ENCODE measurements around the gene GRIN3B. TPM values are rescaled to one million over a fixed set of nuclear protein-coding genes. Genes with fewer than 3 reads are reported as not detected.
A peak's percentile ranks its signal among the peaks of the same experiment; 100 is the strongest.

GRIN3B gene
- total and polyA plus RNA-seq, 9 of the 15 experiments (the other 6 are each of a cell fraction or from before 2014, with no cell fraction given): 0.06 to 0.95 (median 0.19) TPM; not detected in 6

GRCh38 chr19:954672-955494 lies 45.3 kb upstream of the GRIN3B start (continued):
- TF ChIP-seq ZFP30 (CRISPR knock-in tag; IDR thresholded peaks at IDR 0.05; ENCODE audit: borderline replicate concordance): no peak
- TF ChIP-seq, protein P1, sequence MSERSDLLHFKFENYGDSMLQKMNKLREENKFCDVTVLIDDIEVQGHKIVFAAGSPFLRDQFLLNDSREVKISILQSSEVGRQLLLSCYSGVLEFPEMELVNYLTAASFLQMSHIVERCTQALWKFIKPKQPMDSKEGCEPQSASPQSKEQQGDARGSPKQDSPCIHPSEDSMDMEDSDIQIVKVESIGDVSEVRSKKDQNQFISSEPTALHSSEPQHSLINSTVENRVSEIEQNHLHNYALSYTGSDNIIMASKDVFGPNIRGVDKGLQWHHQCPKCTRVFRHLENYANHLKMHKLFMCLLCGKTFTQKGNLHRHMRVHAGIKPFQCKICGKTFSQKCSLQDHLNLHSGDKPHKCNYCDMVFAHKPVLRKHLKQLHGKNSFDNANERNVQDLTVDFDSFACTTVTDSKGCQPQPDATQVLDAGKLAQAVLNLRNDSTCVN (CRISPR knock-in tag; IDR thresholded peaks at IDR 0.05): no peak
- no peak for TF ChIP-seq RBM17 (IDR thresholded peaks at IDR 0.05; ENCODE audit: borderline replicate concordance, low read depth, low read length)
- TF ChIP-seq PHTF2 (CRISPR knock-in tag; IDR thresholded peaks at IDR 0.05): no peak
- no peak for TF ChIP-seq LEF1 (IDR thresholded peaks at IDR 0.05)
- no peak for TF ChIP-seq ZNF354B (CRISPR knock-in tag; IDR thresholded peaks at IDR 0.05)
- no peak for TF ChIP-seq ZNF668 (CRISPR knock-in tag; IDR thresholded peaks at IDR 0.05)
- TF ChIP-seq CREM (IDR thresholded peaks at IDR 0.05; ENCODE audit: low read depth): peak; percentile 50
- TF ChIP-seq ZNF134 (CRISPR knock-in tag; conservative IDR thresholded peaks at IDR 0.05): no peak
- TF ChIP-seq BMI1 (IDR thresholded peaks at IDR 0.05; ENCODE audit: low read length): no peak
- TF ChIP-seq EWSR1 (IDR thresholded peaks at IDR 0.05; ENCODE audit: borderline replicate concordance, low read depth, partially characterized antibody): no peak
- TF ChIP-seq ZNF124 (CRISPR knock-in tag; IDR thresholded peaks at IDR 0.05): no peak
- TF ChIP-seq RCOR1 (IDR thresholded peaks at IDR 0.05; ENCODE audit: borderline replicate concordance in 1 of 2, low read depth in 2 of 2, low read length in 2 of 2): peak in 1 of 2 experiments; percentile 69; a peak in 2 of 4 replicates
- TF ChIP-seq TCFL5 (CRISPR knock-in tag; conservative IDR thresholded peaks at IDR 0.05): no peak
- no peak for TF ChIP-seq SMAD1 (IDR thresholded peaks at IDR 0.05; ENCODE audit: low read depth, low read length, partially characterized antibody)
- TF ChIP-seq, protein P2, sequence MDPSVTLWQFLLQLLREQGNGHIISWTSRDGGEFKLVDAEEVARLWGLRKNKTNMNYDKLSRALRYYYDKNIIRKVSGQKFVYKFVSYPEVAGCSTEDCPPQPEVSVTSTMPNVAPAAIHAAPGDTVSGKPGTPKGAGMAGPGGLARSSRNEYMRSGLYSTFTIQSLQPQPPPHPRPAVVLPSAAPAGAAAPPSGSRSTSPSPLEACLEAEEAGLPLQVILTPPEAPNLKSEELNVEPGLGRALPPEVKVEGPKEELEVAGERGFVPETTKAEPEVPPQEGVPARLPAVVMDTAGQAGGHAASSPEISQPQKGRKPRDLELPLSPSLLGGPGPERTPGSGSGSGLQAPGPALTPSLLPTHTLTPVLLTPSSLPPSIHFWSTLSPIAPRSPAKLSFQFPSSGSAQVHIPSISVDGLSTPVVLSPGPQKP (CRISPR knock-in tag; IDR thresholded peaks at IDR 0.05): no peak
- TF ChIP-seq CREBBP (IDR thresholded peaks at IDR 0.05; ENCODE audit: low read depth, low read length): no peak
- TF ChIP-seq BRCA1 (IDR thresholded peaks at IDR 0.05): no peak
- no peak for TF ChIP-seq BRCA1 (CRISPR knock-in tag; IDR thresholded peaks at IDR 0.05)
- TF ChIP-seq CBX5 (IDR thresholded peaks at IDR 0.05; ENCODE audit: borderline replicate concordance, low read depth): no peak
- TF ChIP-seq DIDO1 (tag; IDR thresholded peaks at IDR 0.05; ENCODE audit: low read depth): no peak
- TF ChIP-seq RHOXF2B (CRISPR knock-in tag; conservative IDR thresholded peaks at IDR 0.05): no peak
- no peak for TF ChIP-seq ZNF707 (CRISPR knock-in tag; conservative IDR thresholded peaks at IDR 0.05)
- no peak for TF ChIP-seq ZNF143 (CRISPR knock-in tag; IDR thresholded peaks at IDR 0.05)
- no peak for TF ChIP-seq RUNX1 (IDR thresholded peaks at IDR 0.05; ENCODE audit: low read depth)
- TF ChIP-seq, protein P3, sequence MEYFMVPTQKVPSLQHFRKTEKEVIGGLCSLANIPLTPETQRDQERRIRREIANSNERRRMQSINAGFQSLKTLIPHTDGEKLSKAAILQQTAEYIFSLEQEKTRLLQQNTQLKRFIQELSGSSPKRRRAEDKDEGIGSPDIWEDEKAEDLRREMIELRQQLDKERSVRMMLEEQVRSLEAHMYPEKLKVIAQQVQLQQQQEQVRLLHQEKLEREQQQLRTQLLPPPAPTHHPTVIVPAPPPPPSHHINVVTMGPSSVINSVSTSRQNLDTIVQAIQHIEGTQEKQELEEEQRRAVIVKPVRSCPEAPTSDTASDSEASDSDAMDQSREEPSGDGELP (CRISPR knock-in tag; IDR thresholded peaks at IDR 0.05; ENCODE audit: borderline replicate concordance): peak; percentile 94
- no peak for TF ChIP-seq RFX7 (CRISPR knock-in tag; IDR thresholded peaks at IDR 0.05)

Measured in K562 (cell line).